K562 (cell line): ENCODE results near the gene IRF2BP1. TPM values are rescaled to one million over a fixed set of nuclear protein-coding genes. Genes with fewer than 3 reads are reported as not detected.

Source experiments
- ADNP ChIP-seq: fragments of 200-800 bp; sonication (Bioruptor generic); IDR thresholded peaks from 2 replicates; pipeline ENCODE4 v1.6.1; 2016; ENCODE audit warnings: missing genetic modification characterization, missing compliant biosample characterization
- BCOR ChIP-seq: fragments of 450-650 bp; IDR thresholded peaks from 2 replicates; pipeline ENCODE4 v1.6.1; 2016
- CBX3 ChIP-seq, 2 experiments: IDR thresholded peaks; 1 replicate in 1 of 2; 2 replicates in 1 of 2; pipeline ENCODE4 v1.6.1; 2012; ENCODE audit warnings: inconsistent platforms in 2 of 2, low read length in 2 of 2, borderline replicate concordance in 1 of 2, control low read depth in 1 of 2
- IFI16 ChIP-seq: fragments of 250-450 bp; sonication (Bioruptor Pico); IDR thresholded peaks from 2 replicates; pipeline ENCODE4 v2.1.2; 2022; ENCODE audit warnings: mild to moderate bottlenecking, inconsistent platforms
- LCOR ChIP-seq: sonication (generic); formaldehyde crosslinking; IDR thresholded peaks from 2 replicates; pipeline ENCODE4 v1.8.0; 2022; ENCODE audit warnings: mild to moderate bottlenecking, missing genetic modification reagents
- MAFF ChIP-seq: IDR thresholded peaks from 2 replicates; pipeline ENCODE4 v1.6.1; 2012; ENCODE audit warnings: low read length, improper control_type of control experiment
- MYC ChIP-seq, 2 experiments: fragments of 250-450 bp in 1 of 2; sonication (Bioruptor Pico) in 1 of 2; IDR thresholded peaks; 2 replicates each; pipeline versions ENCODE4 v1.5.1 to v1.6.1; 2012 to 2021; ENCODE audit warnings: low read depth in 2 of 2, borderline replicate concordance in 1 of 2, improper control_type of control experiment in 1 of 2, low read length in 1 of 2, mild to moderate bottlenecking in 1 of 2, moderate library complexity in 1 of 2
- NBN ChIP-seq: fragments of 450-650 bp; IDR thresholded peaks from 2 replicates; pipeline ENCODE4 v1.6.1; 2016; ENCODE audit warnings: low read depth, mild to moderate bottlenecking
- NFE2L1 ChIP-seq: fragments of 450-650 bp; IDR thresholded peaks from 2 replicates; pipeline ENCODE4 v1.6.1; 2016; ENCODE audit warnings: missing genetic modification characterization, low read depth, mild to moderate bottlenecking, missing compliant biosample characterization, moderate library complexity, borderline replicate concordance
- NFIX ChIP-seq: fragments of 250-450 bp; sonication (Bioruptor Pico); IDR thresholded peaks from 2 replicates; pipeline ENCODE4 v1.4.0; 2020; ENCODE audit warnings: low read depth, mild to moderate bottlenecking, moderate library complexity
- NR1H2 ChIP-seq: sonication (generic); formaldehyde crosslinking; IDR thresholded peaks from 2 replicates; pipeline ENCODE4 v1.4.0; 2020; ENCODE audit warnings: mild to moderate bottlenecking, missing genetic modification reagents
- PHB ChIP-seq: fragments of 250-450 bp; sonication (Bioruptor Pico); IDR thresholded peaks from 2 replicates; pipeline ENCODE4 v1.5.0; 2021
- RAD21 ChIP-seq, 2 experiments: fragments of 250-450 bp in 1 of 2; fragments of 450-650 bp in 1 of 2; sonication (Bioruptor Pico) in 1 of 2; formaldehyde crosslinking in 1 of 2; IDR thresholded peaks in 1 of 2; conservative IDR thresholded peaks in 1 of 2; 2 replicates each; pipeline versions ENCODE4 v1.4.0 to v1.8.0; 2020 to 2022; ENCODE audit warnings: mild to moderate bottlenecking in 2 of 2, moderate library complexity in 1 of 2
- RBM15 ChIP-seq: fragments of 200-400 bp; formaldehyde crosslinking; IDR thresholded peaks from 2 replicates; pipeline ENCODE4 v1.6.1; 2018; ENCODE audit warnings: mild to moderate bottlenecking, low read length, moderate library complexity; ENCODE audit not compliant: insufficient read depth
- TCF7 ChIP-seq: sonication (generic); IDR thresholded peaks from 2 replicates; pipeline ENCODE4 v1.6.1; 2016; ENCODE audit warnings: antibody characterized with exemption, borderline replicate concordance
- TEAD4 ChIP-seq, 2 experiments: sonication (generic) in 1 of 2; formaldehyde crosslinking in 1 of 2; IDR thresholded peaks; 2 replicates each; pipeline versions ENCODE4 v1.6.1 to v1.8.0; 2012 to 2022; ENCODE audit warnings: borderline replicate concordance in 1 of 2, inconsistent platforms in 1 of 2, low read length in 1 of 2, mild to moderate bottlenecking in 1 of 2, missing genetic modification reagents in 1 of 2
- ZBTB9 ChIP-seq: fragments of 450-650 bp; formaldehyde crosslinking; IDR thresholded peaks from 2 replicates; pipeline ENCODE4 v1.4.0; 2020; ENCODE audit warnings: mild to moderate bottlenecking, moderate library complexity
- ZFX ChIP-seq: sonication (generic); formaldehyde crosslinking; IDR thresholded peaks from 2 replicates; pipeline ENCODE4 v1.8.0; 2022; ENCODE audit warnings: mild to moderate bottlenecking, missing genetic modification reagents, moderate library complexity
- ZNF217 ChIP-seq: sonication (generic); formaldehyde crosslinking; IDR thresholded peaks from 2 replicates; pipeline ENCODE4 v1.8.0; 2022; ENCODE audit warnings: mild to moderate bottlenecking, missing genetic modification reagents
- ZNF277 ChIP-seq: fragments of 250-450 bp; sonication (Bioruptor Pico); IDR thresholded peaks from 2 replicates; pipeline ENCODE4 v1.8.0; 2022; ENCODE audit warnings: inconsistent platforms, mild to moderate bottlenecking, moderate library complexity, borderline replicate concordance
- ZNF41 ChIP-seq: fragments of 250-450 bp; sonication (Bioruptor Pico); conservative IDR thresholded peaks from 2 replicates; pipeline ENCODE4 v1.4.0; 2020; ENCODE audit warnings: mild to moderate bottlenecking
- polyA plus RNA-seq, 8 experiments: library from polyadenylated mRNA; depleted of rRNA in 4 of 8; stranded (reverse) in 5 of 8; unstranded in 3 of 8; fragments of >200 nt; fragmentation: Nextera tagmentation in 2 of 8; fragmentation: Illumina TruSeq in 1 of 8; extraction: Ambion mirVana in 2 of 8; extraction: Trizol in 1 of 8; gene quantifications; 2 replicates each; pipeline versions ENCODE4 v1.2.1 to v1.2.3, GENCODE V29; 2011 to 2014; ENCODE audit warnings: inconsistent platforms in 1 of 8, missing spikeins in 1 of 8
- total RNA-seq, 7 experiments: library from RNA; depleted of rRNA in 6 of 7; stranded (reverse); fragments of >200 nt in 6 of 7; fragmentation: Illumina TruSeq in 2 of 7; extraction: Trizol in 2 of 7; gene quantifications; 2 replicates each; pipeline versions ENCODE4 v1.2.1 to v1.2.3, GENCODE V29; 2011 to 2021; ENCODE audit warnings: low replicate concordance in 1 of 7
- TF ChIP-seq, protein P1 (sequence below): sonication (generic); formaldehyde crosslinking; IDR thresholded peaks from 2 replicates; pipeline ENCODE4 v1.8.0; 2022; ENCODE audit warnings: mild to moderate bottlenecking, missing genetic modification reagents, borderline replicate concordance

Gene IRF2BP1
- total and polyA plus RNA-seq, 9 of the 15 experiments (the other 6 are each of a cell fraction or from before 2014, with no cell fraction given), result 0.61 to 35.9 (median 3.5) TPM

GRCh38 chr19:45902651-45903625 lies 17.0 kb upstream of the IRF2BP1 start (continued):
- TF ChIP-seq ADNP (no peak), LCOR (CRISPR knock-in tag) (no peak), NBN (no peak), PHB (CRISPR knock-in tag) (no peak), NFE2L1 (tag) (no peak), RBM15 (no peak), MYC (IDR thresholded peaks at IDR 0.05; ENCODE audit: low read depth, low read length) (no peak; the same call in 1 of the 2 replicates), MYC (CRISPR knock-in tag; IDR thresholded peaks at IDR 0.05; ENCODE audit: borderline replicate concordance, low read depth) (no peak), ZNF41 (CRISPR knock-in tag) (no peak), TCF7 (no peak), NFIX (CRISPR knock-in tag) (no peak), CBX3 (IDR thresholded peaks at IDR 0.05; ENCODE audit: borderline replicate concordance in 1 of 2, low read length in 2 of 2) (no peak), IFI16 (CRISPR knock-in tag) (no peak), ZNF217 (CRISPR knock-in tag) (no peak), TEAD4 (IDR thresholded peaks at IDR 0.05; ENCODE audit: low read length) (0 out of 2 replicates have a peak, but pooled peaks have one; percentile 14), TEAD4 (CRISPR knock-in tag; IDR thresholded peaks at IDR 0.05; ENCODE audit: borderline replicate concordance) (no peak), ZNF277 (CRISPR knock-in tag) (no peak), RAD21 (CRISPR knock-in tag; conservative IDR thresholded peaks at IDR 0.05 in 1 of 2, IDR thresholded peaks at IDR 0.05 in 1 of 2) (no peak), ZFX (CRISPR knock-in tag) (no peak; the same call in none of the 2 replicates), BCOR (no peak), NR1H2 (no peak), ZBTB9 (peak; percentile 22; the same call in 1 of the 2 replicates), MAFF (no peak)
- TF ChIP-seq, protein P1, sequence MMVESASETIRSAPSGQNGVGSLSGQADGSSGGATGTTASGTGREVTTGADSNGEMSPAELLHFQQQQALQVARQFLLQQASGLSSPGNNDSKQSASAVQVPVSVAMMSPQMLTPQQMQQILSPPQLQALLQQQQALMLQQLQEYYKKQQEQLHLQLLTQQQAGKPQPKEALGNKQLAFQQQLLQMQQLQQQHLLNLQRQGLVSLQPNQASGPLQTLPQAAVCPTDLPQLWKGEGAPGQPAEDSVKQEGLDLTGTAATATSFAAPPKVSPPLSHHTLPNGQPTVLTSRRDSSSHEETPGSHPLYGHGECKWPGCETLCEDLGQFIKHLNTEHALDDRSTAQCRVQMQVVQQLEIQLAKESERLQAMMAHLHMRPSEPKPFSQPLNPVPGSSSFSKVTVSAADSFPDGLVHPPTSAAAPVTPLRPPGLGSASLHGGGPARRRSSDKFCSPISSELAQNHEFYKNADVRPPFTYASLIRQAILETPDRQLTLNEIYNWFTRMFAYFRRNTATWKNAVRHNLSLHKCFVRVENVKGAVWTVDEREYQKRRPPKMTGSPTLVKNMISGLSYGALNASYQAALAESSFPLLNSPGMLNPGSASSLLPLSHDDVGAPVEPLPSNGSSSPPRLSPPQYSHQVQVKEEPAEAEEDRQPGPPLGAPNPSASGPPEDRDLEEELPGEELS (CRISPR knock-in tag), result no peak
